Measurements from ENCODE around the gene TMEM178B.

TMEM178B gene

GRCh38 chr7:141178486-141179135 lies 104.7 kb downstream of the TMEM178B start:
- Histone ChIP-seq H3K27ac (replicated peaks) (no peak overlapping the region), H3K27me3 (ENCODE audit: insufficient read depth, poor library complexity, severe bottlenecking) (no peaks in the 10 kb centered on the region), H3K4me3 (replicated peaks; ENCODE audit: insufficient read depth, low read length) (no peak overlapping the region)
- no peak for TF ChIP-seq POLR2AphosphoS5 (IDR thresholded peaks at IDR 0.05; ENCODE audit: low read depth)
- no peak for TF ChIP-seq SPI1 (IDR thresholded peaks at IDR 0.05; ENCODE audit: borderline replicate concordance, low read depth)
- no peak for TF ChIP-seq CTCF (IDR thresholded peaks at IDR 0.05; ENCODE audit: insufficient read depth, low read length)
- TF ChIP-seq REST (IDR thresholded peaks at IDR 0.05; ENCODE audit: insufficient replicate concordance, low read depth): no peak
- no peak for TF ChIP-seq GABPA (IDR thresholded peaks at IDR 0.05; ENCODE audit: low read depth)
- DNase-seq (ENCODE audit: low read depth in 1 of 2, low spot score in 1 of 2): no peak

- TF ChIP-seq GABPA (IDR thresholded peaks at IDR 0.05; ENCODE audit: low read depth) (no peak), CTCF (IDR thresholded peaks at IDR 0.05; ENCODE audit: insufficient read depth, low read length) (no peak), POLR2AphosphoS5 (IDR thresholded peaks at IDR 0.05; ENCODE audit: low read depth) (no peak), REST (IDR thresholded peaks at IDR 0.05; ENCODE audit: insufficient replicate concordance, low read depth) (no peak), SPI1 (IDR thresholded peaks at IDR 0.05; ENCODE audit: borderline replicate concordance, low read depth) (no peak)
- Histone ChIP-seq H3K27me3 (ENCODE audit: insufficient read depth, poor library complexity, severe bottlenecking) (no peaks in the 10 kb centered on the region), H3K27ac (replicated peaks) (no peak overlapping the region), H3K4me3 (replicated peaks; ENCODE audit: insufficient read depth, low read length) (no peak overlapping the region)
- no peak for DNase-seq (ENCODE audit: low read depth in 1 of 2, low spot score in 1 of 2)
Observed at GRCh38 chr7:141181812-141182211, 107.9 kb downstream of the TMEM178B start.

GRCh38 chr7:141184532-141185190 lies 110.8 kb downstream of the TMEM178B start:
- no peak overlapping the region for H3K27ac ChIP-seq (replicated peaks)
- no peak for TF ChIP-seq POLR2AphosphoS5 (IDR thresholded peaks at IDR 0.05; ENCODE audit: low read depth)
- no peak for TF ChIP-seq GABPA (IDR thresholded peaks at IDR 0.05; ENCODE audit: low read depth)
- no peak for TF ChIP-seq CTCF (IDR thresholded peaks at IDR 0.05; ENCODE audit: insufficient read depth, low read length)
- no peak for TF ChIP-seq SPI1 (IDR thresholded peaks at IDR 0.05; ENCODE audit: borderline replicate concordance, low read depth)
- TF ChIP-seq REST (IDR thresholded peaks at IDR 0.05; ENCODE audit: insufficient replicate concordance, low read depth): no peak
- DNase-seq (ENCODE audit: low read depth in 1 of 2, low spot score in 1 of 2): no peak
- no peaks in the 10 kb centered on the region for H3K27me3 ChIP-seq (ENCODE audit: insufficient read depth, poor library complexity, severe bottlenecking)
- no peak overlapping the region for H3K4me3 ChIP-seq (replicated peaks; ENCODE audit: insufficient read depth, low read length)
